ENCODE data around the gene SLC6A13. TPM values are rescaled to one million over a fixed set of nuclear protein-coding genes. Genes with fewer than 3 reads are reported as not detected.

SLC6A13 gene
- total RNA-seq, 2 experiments from 2014 or later, result 0.09 TPM; not detected in 1

DNA sequence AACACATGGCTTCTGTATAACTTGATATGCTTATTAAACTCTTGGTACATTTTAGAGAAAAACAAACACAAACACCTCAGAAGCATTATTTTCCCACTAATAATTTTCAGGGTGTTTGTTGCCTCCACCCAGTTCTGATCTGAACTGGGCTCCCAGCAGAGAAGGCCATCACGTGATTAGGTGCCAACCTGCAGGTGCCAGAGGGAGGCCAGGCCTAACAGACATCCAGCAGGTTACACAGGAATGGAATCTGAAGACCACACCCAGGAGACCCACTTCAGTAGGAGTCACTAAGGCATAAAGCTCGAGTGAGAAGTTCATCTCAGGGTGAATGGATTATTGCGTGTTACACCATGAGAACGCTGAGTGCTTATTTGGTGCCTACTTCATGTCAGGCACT is 57.6 kb downstream of the SLC6A13 start:
- ChIA-PET CTCF (ENCODE audit: unreplicated experiment) (no interaction called here), POLR2A (no interaction called here)
- Histone ChIP-seq H3K4me1 (ENCODE audit: insufficient read depth, low read length, poor library complexity, severe bottlenecking) (no peaks in the 10 kb centered on the region), H3K9me2 (ENCODE audit: insufficient read depth, low read length) (no peaks in the 10 kb centered on the region), H3K9me3 (ENCODE audit: low read length) (no peaks in the 10 kb centered on the region), H4K20me1 (ENCODE audit: insufficient read depth, low read length) (no peaks in the 10 kb centered on the region), H3K79me2 (ENCODE audit: insufficient read depth, low read depth, low read length) (no peaks in the 10 kb centered on the region), H3K4me2 (ENCODE audit: low read length) (no peak overlapping the region), H2AFZ (ENCODE audit: low read length) (no peak overlapping the region), H3K36me3 (ENCODE audit: insufficient read depth, low read length) (no peaks in the 10 kb centered on the region), H3K4me3 (ENCODE audit: low read depth, low read length, poor library complexity, severe bottlenecking) (no peak overlapping the region), H3K27ac (ENCODE audit: low read depth, low read length, poor library complexity, severe bottlenecking) (no peak overlapping the region)
- no peak for DNase-seq (ENCODE audit: low spot score)
- BruUV-seq (replicated peaks), result no TSS peak
- no peak for TF ChIP-seq EZH2phosphoT487 (IDR thresholded peaks at IDR 0.05; ENCODE audit: borderline replicate concordance, low read depth, low read length)
- TF ChIP-seq, protein P1, sequence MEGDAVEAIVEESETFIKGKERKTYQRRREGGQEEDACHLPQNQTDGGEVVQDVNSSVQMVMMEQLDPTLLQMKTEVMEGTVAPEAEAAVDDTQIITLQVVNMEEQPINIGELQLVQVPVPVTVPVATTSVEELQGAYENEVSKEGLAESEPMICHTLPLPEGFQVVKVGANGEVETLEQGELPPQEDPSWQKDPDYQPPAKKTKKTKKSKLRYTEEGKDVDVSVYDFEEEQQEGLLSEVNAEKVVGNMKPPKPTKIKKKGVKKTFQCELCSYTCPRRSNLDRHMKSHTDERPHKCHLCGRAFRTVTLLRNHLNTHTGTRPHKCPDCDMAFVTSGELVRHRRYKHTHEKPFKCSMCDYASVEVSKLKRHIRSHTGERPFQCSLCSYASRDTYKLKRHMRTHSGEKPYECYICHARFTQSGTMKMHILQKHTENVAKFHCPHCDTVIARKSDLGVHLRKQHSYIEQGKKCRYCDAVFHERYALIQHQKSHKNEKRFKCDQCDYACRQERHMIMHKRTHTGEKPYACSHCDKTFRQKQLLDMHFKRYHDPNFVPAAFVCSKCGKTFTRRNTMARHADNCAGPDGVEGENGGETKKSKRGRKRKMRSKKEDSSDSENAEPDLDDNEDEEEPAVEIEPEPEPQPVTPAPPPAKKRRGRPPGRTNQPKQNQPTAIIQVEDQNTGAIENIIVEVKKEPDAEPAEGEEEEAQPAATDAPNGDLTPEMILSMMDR (conservative IDR thresholded peaks at IDR 0.05; ENCODE audit: low read length), result no peak
- intact Hi-C loops (cut with micrococcal nuclease; ENCODE audit: unreplicated experiment), result no loop called here

DNA sequence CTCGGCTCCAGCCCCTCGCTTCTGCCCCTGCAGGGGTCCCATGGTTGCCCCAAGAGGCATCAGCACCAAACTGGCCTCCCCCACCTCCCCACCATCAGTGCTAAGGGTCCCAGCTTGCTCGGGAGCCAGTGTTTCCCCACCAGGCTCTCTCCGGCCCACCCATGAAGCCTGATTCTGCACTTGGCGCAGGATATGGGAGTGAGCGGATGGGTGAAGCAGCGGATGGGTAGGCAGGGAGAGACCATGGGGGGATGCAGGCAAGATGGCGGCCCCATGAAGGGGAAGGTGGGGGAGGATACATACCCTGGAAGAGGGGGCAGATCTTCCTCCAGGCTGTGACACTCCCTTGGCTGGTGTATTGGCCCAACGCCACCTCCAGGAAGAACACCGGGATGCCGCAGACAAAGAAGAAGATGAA is 58.4 kb downstream of the SLC6A13 start:
- no peak for DNase-seq (ENCODE audit: low spot score)
- H3K4me3 ChIP-seq (ENCODE audit: low read depth, low read length, poor library complexity, severe bottlenecking), result no peak overlapping the region
- H2AFZ ChIP-seq (ENCODE audit: low read length), result no peak overlapping the region
- ChIA-PET POLR2A (no interaction called here), CTCF (ENCODE audit: unreplicated experiment) (no interaction called here)
- H3K9me3 ChIP-seq (ENCODE audit: low read length), result no peaks in the 10 kb centered on the region
- H3K36me3 ChIP-seq (ENCODE audit: insufficient read depth, low read length), result no peaks in the 10 kb centered on the region
- no peaks in the 10 kb centered on the region for H3K9me2 ChIP-seq (ENCODE audit: insufficient read depth, low read length)
- BruUV-seq (replicated peaks), result no TSS peak
- intact Hi-C loops (cut with micrococcal nuclease; ENCODE audit: unreplicated experiment), result no loop called here
- H4K20me1 ChIP-seq (ENCODE audit: insufficient read depth, low read length), result no peaks in the 10 kb centered on the region
- H3K79me2 ChIP-seq (ENCODE audit: insufficient read depth, low read depth, low read length), result no peaks in the 10 kb centered on the region
- TF ChIP-seq, protein P1 (conservative IDR thresholded peaks at IDR 0.05; ENCODE audit: low read length), result no peak
- no peak for TF ChIP-seq EZH2phosphoT487 (IDR thresholded peaks at IDR 0.05; ENCODE audit: borderline replicate concordance, low read depth, low read length)
- H3K4me2 ChIP-seq (ENCODE audit: low read length), result no peak overlapping the region
- no peaks in the 10 kb centered on the region for H3K4me1 ChIP-seq (ENCODE audit: insufficient read depth, low read length, poor library complexity, severe bottlenecking)
- no peak overlapping the region for H3K27ac ChIP-seq (ENCODE audit: low read depth, low read length, poor library complexity, severe bottlenecking)

DNA sequence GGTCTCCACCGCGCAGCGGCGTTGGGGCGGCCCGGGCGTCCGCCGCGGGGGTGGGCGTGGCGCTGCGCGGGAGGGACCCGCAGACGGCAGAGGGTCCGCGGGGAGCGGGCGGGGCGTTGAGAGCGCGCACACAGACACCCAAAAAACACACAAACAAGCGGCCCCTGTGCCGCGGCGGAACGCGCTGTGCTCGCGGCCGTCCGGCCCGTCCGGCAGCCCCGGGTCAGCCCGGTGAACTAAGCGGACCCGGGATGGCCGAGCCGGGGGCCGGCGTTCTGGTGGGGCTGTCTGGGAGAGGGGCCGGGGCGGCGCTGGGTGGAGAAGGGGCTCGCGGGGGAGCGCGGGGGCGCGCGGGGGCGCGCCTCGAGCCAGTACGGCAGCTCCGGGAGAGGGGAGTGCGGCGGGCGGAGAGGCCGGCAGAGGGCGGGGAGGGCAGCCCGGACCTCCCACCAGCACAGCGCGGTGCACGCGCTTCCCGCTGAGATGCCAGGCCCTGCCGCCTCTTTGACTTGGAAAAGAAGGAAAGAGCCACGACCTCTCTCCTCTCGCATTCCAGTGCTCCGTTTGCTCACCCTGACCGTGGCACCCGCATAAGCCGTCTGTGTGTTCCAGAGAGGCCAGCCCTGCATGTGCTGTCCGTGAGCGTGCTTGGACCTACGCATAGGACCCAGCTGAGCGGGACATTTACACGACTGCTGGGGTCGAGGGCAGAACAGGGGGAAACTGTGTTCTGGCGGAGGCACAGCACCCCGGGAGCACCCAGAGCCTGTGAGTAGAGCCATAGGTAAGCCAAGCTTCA is 59.0 kb downstream of the SLC6A13 start:
- H4K20me1 ChIP-seq (ENCODE audit: insufficient read depth, low read length), result no peaks in the 10 kb centered on the region
- ChIA-PET CTCF (ENCODE audit: unreplicated experiment) (no interaction called here), POLR2A (no interaction called here)
- H3K9me3 ChIP-seq (ENCODE audit: low read length), result no peaks in the 10 kb centered on the region
- H3K27ac ChIP-seq (ENCODE audit: low read depth, low read length, poor library complexity, severe bottlenecking), result no peak overlapping the region
- no peak overlapping the region for H2AFZ ChIP-seq (ENCODE audit: low read length)
- H3K36me3 ChIP-seq (ENCODE audit: insufficient read depth, low read length), result no peaks in the 10 kb centered on the region
- no peaks in the 10 kb centered on the region for H3K9me2 ChIP-seq (ENCODE audit: insufficient read depth, low read length)
- H3K4me3 ChIP-seq (ENCODE audit: low read depth, low read length, poor library complexity, severe bottlenecking), result no peak overlapping the region
- no peaks in the 10 kb centered on the region for H3K4me1 ChIP-seq (ENCODE audit: insufficient read depth, low read length, poor library complexity, severe bottlenecking)
- no peaks in the 10 kb centered on the region for H3K79me2 ChIP-seq (ENCODE audit: insufficient read depth, low read depth, low read length)
- no peak overlapping the region for H3K4me2 ChIP-seq (ENCODE audit: low read length)
- intact Hi-C loops (cut with micrococcal nuclease; ENCODE audit: unreplicated experiment), result no loop called here
- no peak for DNase-seq (ENCODE audit: low spot score)
- BruUV-seq (replicated peaks), result no TSS peak
- TF ChIP-seq EZH2phosphoT487 (IDR thresholded peaks at IDR 0.05; ENCODE audit: borderline replicate concordance, low read depth, low read length), result no peak
- TF ChIP-seq, protein P1 (conservative IDR thresholded peaks at IDR 0.05; ENCODE audit: low read length), result no peak

Data from OCI-LY7 (cell line).